GM19324 (cell line): Measurements from ENCODE around the gene PLEKHH1.
A peak's percentile ranks its signal among the peaks of the same experiment; 100 is the strongest.
"Not testable (repeated sequence)": the region's sequence is repeated elsewhere in the genome, so short reads cannot be mapped to it uniquely, and the experiment has no call there.

ENCODE experiments used
- ATAC-seq: cut with Tn5 transposase; IDR thresholded peaks from one replicate; pipeline ENCODE4 v1.9.1; 2021; ENCODE audit warnings: mild to moderate bottlenecking, moderate library complexity; ENCODE audit not compliant: unreplicated experiment, low FRiP score

The PLEKHH1 gene

GRCh38 chr14:67610491-67610890 is 77.4 kb downstream of the PLEKHH1 start:
- ATAC-seq = no peak

GRCh38 chr14:67618617-67619063 is 85.5 kb downstream of the PLEKHH1 start:
- no peak for ATAC-seq

GRCh38 chr14:67619446-67620216 is 86.5 kb downstream of the PLEKHH1 start, which contains the start of gene ARG2:
TSS of gene ARG2 (plus strand) at chr14:67619920. CDS start at chr14:67619978, 58 bp downstream.
- peak; percentile 97 for ATAC-seq

- ATAC-seq = no peak
Observed at GRCh38 chr14:67620217-67620785, 87.2 kb downstream of the PLEKHH1 start.

- no peak for ATAC-seq
Observed at GRCh38 chr14:67622675-67623074, 89.6 kb downstream of the PLEKHH1 start.

GRCh38 chr14:67623114-67623513 is 90.0 kb downstream of the PLEKHH1 start:
- ATAC-seq = no peak

GRCh38 chr14:67626131-67626530 is 93.0 kb downstream of the PLEKHH1 start:
- ATAC-seq = not testable (repeated sequence)

- ATAC-seq = no peak
Observed at GRCh38 chr14:67627519-67627918, 94.4 kb downstream of the PLEKHH1 start.

- no peak for ATAC-seq
Observed at GRCh38 chr14:67630186-67630585, 97.1 kb downstream of the PLEKHH1 start.

GRCh38 chr14:67630938-67631337 is 97.8 kb downstream of the PLEKHH1 start:
- no peak for ATAC-seq

- ATAC-seq = no peak
Observed at GRCh38 chr14:67633451-67634147, 100.5 kb downstream of the PLEKHH1 start.

- ATAC-seq = no peak
Observed at GRCh38 chr14:67636361-67636919, 103.3 kb downstream of the PLEKHH1 start.

- no peak for ATAC-seq
Observed at GRCh38 chr14:67638642-67639041, 105.6 kb downstream of the PLEKHH1 start.
